SK-N-DZ (cell line): ENCODE results near the gene MYO1A.
A peak's percentile ranks its signal among the peaks of the same experiment; 100 is the strongest.
"Not testable (repeated sequence)": the region's sequence is repeated elsewhere in the genome, so short reads cannot be mapped to it uniquely, and the experiment has no call there.

ENCODE experiments used
- DNase-seq: peaks from one replicate; pipeline ENCODE4 v3.0.0-alpha.2; 2015; ENCODE audit warnings: low spot score

MYO1A gene

GRCh38 chr12:57087691-57088353, 37.9 kb upstream of the MYO1A start:
- peak; percentile 89 for DNase-seq

- peak; percentile 65 for DNase-seq
Measured at GRCh38 chr12:57087010-57087690, 37.2 kb upstream of the MYO1A start.

GRCh38 chr12:57086493-57087009, 36.6 kb upstream of the MYO1A start:
- DNase-seq: peak; percentile 71

- DNase-seq: peak; percentile 62
Measured at GRCh38 chr12:57085999-57086492, 36.1 kb upstream of the MYO1A start.

- DNase-seq: no peak
Measured at GRCh38 chr12:57080855-57081254, 30.9 kb upstream of the MYO1A start.

- DNase-seq: no peak
Measured at GRCh38 chr12:57079821-57080220, 29.9 kb upstream of the MYO1A start.

GRCh38 chr12:57078519-57079404, 28.8 kb upstream of the MYO1A start, which contains the start of gene NEMP1:
Gene NEMP1 (minus strand): TSS chr12:57078791. CDS start chr12:57078745, 46 bp downstream.
- DNase-seq: peak; percentile 100

GRCh38 chr12:57073566-57074450, 23.9 kb upstream of the MYO1A start:
- DNase-seq: not testable (repeated sequence)

GRCh38 chr12:57072661-57073060, 22.7 kb upstream of the MYO1A start:
- no peak for DNase-seq

- DNase-seq: peak; percentile 75
Measured at GRCh38 chr12:57069523-57069922, 19.6 kb upstream of the MYO1A start.

- DNase-seq: no peak
Measured at GRCh38 chr12:57066245-57066644, 16.3 kb upstream of the MYO1A start.

- no peak for DNase-seq
Measured at GRCh38 chr12:57063991-57064685, 14.2 kb upstream of the MYO1A start.

- DNase-seq: no peak
Measured at GRCh38 chr12:57058454-57058853, 8.5 kb upstream of the MYO1A start.

- DNase-seq: no peak
Measured at GRCh38 chr12:57057067-57057751, 7.3 kb upstream of the MYO1A start.

GRCh38 chr12:57055824-57056223, 5.9 kb upstream of the MYO1A start:
- no peak for DNase-seq

GRCh38 chr12:57053901-57054300, 4.0 kb upstream of the MYO1A start:
- not testable (repeated sequence) for DNase-seq

GRCh38 chr12:57053146-57053545, 3.2 kb upstream of the MYO1A start:
- not testable (repeated sequence) for DNase-seq

GRCh38 chr12:57051011-57051410, 1.1 kb upstream of the MYO1A start:
- DNase-seq: no peak

GRCh38 chr12:57049119-57049446, 846 bp downstream of the MYO1A start:
- no peak for DNase-seq
